ENCODE measurements around the gene OR10A4.
"Not testable (repeated sequence)": the region's sequence is repeated elsewhere in the genome, so short reads cannot be mapped to it uniquely, and the experiment has no call there.

OR10A4 gene

DNA sequence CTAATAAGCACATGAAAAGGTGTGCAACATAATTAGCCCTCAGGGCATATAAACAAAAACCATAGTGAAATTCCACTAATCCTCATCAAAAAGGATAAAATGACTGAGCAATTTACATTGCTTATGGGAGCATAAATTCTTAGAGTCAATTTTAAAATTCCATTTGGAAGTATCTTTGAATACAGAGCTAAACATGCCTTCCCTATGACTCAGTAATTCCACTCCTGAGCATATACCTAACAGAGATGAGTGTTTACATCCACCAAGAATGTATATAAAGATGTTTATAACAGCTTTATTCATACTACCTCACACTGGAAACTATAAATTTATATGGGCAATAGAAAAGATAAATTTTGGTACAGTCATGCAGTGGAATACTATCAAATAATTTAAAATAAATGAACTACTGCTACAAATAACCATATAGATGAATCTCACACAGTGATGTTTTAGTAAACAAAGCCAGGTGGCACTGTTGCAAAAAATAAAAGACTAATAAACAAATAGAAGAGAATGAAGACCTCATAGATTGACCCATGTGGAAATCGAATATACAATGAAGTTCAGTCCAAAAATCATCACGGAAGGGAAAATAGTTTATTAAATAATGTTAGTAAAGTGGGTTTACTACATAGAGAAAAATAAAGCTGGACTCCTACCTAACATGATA, 24.0 kb downstream of the OR10A4 start:
- no peak for DNase-seq

GRCh38 chr11:6904804-6905203, 28.4 kb downstream of the OR10A4 start:
- DNase-seq: not testable (repeated sequence)

DNA sequence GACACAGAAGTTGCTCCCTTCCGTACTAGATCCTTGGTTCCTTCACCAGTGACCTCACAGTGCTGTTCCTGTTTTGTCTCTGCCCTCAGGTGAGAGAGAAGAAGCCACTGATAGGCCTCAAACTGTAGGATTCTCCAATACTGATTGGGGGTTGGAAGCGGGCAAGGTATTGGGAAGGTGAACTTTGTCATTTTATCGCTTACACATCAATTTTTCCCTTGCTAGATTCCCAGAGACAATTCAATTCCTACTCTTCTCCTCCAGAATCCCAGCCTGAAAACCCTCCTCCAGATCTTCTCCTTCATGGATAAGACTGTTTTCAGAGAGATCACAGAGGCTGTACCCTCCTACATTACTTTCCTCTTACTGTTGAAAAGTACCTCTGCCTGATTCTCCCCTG, 35.0 kb downstream of the OR10A4 start:
- no peak for DNase-seq

DNA sequence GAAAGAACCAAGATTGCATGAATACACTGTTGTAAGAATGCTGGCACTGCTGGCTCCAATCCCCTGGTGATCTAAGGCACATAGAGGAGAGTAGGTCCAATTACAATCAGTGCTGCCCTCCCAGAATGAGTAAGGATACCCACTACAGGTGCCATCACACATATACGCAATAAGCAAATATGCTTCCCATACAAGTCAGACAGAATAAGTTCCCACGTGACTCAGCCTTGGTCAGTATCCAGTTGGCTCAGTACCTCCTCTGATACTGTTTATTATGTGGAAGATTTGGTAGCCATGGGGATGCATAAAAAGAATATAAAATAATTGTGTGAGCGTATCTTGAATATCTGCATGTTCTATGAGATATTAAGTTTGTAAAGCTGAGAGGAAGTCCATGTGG, 35.5 kb downstream of the OR10A4 start:
- DNase-seq: no peak

DNA sequence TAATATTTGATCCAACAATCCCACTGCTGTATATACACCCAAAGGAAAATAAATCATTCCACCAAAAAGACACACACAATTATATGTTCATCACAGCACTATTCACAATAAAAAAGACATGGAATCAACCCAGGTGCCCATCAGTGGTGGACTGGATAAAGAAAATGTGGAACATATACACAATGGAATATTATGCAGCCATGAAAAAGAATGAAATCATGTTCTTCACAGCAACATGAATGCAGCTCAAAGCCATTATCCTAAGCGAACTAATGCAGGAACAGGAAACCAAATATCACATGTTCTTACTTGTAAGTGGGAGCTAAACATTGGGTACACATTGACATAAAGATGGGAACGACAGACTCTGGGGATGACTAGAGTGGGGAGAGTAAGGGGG, 43.3 kb downstream of the OR10A4 start:
- DNase-seq: no peak

GRCh38 chr11:6920702-6921101, 44.3 kb downstream of the OR10A4 start, which contains the start of gene OR2D3:
OR2D3 (plus strand) TSS chr11:6921002; CDS start chr11:6921002, 0 bp downstream.
- DNase-seq: no peak

GRCh38 chr11:6925007-6925577, 48.7 kb downstream of the OR10A4 start:
- DNase-seq: no peak

- DNase-seq: no peak
Observed at GRCh38 chr11:6925636-6926207, 49.3 kb downstream of the OR10A4 start.

DNA sequence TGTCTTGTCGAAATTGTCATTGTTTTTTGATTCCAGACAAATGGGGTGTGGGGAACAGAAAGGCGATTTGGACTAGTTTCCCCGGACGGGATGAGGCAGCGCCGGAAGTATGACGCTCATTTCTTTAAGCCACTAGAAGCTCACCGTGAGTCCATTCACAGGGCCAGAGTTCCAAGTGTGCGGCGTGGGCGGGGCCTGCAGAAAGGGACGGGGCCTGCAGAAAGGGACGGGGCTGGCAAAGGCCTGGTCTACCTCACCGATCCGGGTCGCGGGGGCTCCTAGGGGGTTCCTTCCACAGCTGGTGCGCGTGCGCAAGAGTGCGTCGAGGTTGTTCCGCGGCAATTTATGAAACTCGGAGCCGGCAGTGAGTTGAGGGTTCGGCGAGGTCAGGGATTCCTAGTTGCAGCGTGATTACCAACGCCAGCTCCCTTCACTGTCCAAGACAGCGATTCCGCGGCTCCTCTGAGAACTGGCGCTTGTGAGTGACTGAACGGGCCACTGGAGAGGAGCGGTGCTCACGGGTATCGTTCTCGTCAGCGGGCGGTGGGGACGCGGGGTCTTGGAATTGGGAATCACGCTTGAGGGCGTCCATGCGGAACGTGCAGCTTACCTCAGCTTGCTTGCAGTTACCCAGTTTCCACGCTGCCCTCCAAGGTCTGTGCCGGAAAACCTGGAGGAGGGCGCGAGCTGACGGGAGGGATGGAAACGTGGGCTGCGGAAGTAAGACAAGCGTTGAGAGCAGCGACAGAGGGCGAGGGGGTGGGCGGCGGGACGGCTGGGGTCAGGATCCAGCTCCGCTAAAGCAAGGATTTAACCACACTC, 50.0 kb downstream of the OR10A4 start, which contains the start of gene ZNF215:
Gene ZNF215 (plus strand): TSS at position 219 of the 822 bp plus-strand sequence. CDS start 5,847 bp downstream, outside the sequence.
- peak; percentile 51 for DNase-seq

DNA sequence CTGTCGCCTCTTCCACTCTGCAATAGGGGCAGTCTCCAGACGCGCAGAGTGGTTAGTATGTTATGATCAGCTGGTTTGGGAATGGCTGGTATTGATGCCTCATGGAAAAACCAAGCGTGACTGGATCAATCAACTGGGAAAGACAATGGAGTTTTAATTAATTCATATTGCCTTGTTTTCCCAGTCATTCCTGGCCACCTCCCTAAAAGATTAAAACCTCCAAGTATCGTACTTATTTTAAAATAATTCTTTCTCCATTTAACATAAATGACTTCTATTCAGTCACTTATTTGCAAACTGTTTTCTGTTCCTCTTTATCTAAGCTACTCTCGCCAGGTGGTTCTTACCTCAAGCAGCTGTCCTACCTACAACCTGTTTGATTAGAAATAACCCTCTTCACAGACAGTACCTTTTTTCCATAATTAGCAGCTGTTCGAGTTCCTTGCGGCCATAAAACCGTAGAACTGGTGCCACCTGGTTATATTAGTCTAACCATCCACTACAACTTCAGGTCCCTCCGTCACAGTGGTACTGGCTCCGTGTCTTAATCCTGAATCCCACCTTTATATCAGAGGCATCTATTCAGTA, 50.7 kb downstream of the OR10A4 start:
- no peak for DNase-seq

Data from NCI-H524 treated with DMSO at 0.1 percent for 48 hours (cell line).